DND-41 (cell line): ENCODE results near the gene GTF2F2.

Source experiments
- ATAC-seq: fragments of 200-7000 bp; cut with Tn5 transposase; 3 replicates; pipeline ENCODE4 v1.9.1; 2021; ENCODE audit warnings: low read depth; ENCODE audit not compliant: insufficient read depth
- DNase-seq: peaks from one replicate; pipeline ENCODE4 v3.0.0-alpha.2; 2020
- H2AFZ ChIP-seq: 2 replicates; pipeline ENCODE4 v1.6.0; 2012; ENCODE audit warnings: low read depth, low read length
- H3K27ac ChIP-seq: 2 replicates; pipeline ENCODE4 v1.5.1; 2012; ENCODE audit warnings: low read length, inconsistent platforms
- H3K27me3 ChIP-seq: fragments of 200-600 bp; sonication (generic); 2 replicates; pipeline ENCODE4 v1.6.0; 2012; ENCODE audit warnings: low read length, mild to moderate bottlenecking, inconsistent platforms; ENCODE audit not compliant: insufficient read depth, poor library complexity
- H3K36me3 ChIP-seq: 2 replicates; pipeline ENCODE4 v1.5.1; 2012; ENCODE audit warnings: low read length, inconsistent platforms; ENCODE audit not compliant: insufficient read depth
- H3K4me1 ChIP-seq: 2 replicates; pipeline ENCODE4 v1.5.1; 2012; ENCODE audit warnings: mild to moderate bottlenecking, low read length; ENCODE audit not compliant: insufficient read depth
- H3K4me2 ChIP-seq: 2 replicates; pipeline ENCODE4 v1.6.0; 2012; ENCODE audit warnings: mild to moderate bottlenecking, moderate library complexity, low read length, inconsistent platforms; ENCODE audit not compliant: insufficient read depth
- H3K4me3 ChIP-seq, 2 experiments: fragments of 200-600 bp in 1 of 2; shearing (Covaris generic) in 1 of 2; 2 replicates each; pipeline ENCODE4 v1.5.1; 2012 to 2016; ENCODE audit warnings: inconsistent platforms in 2 of 2, low read length in 2 of 2, mild to moderate bottlenecking in 2 of 2, low read depth in 1 of 2, moderate library complexity in 1 of 2
- H3K79me2 ChIP-seq: 2 replicates; pipeline ENCODE4 v1.6.0; 2012; ENCODE audit warnings: low read length, inconsistent platforms; ENCODE audit not compliant: insufficient read depth
- H3K9ac ChIP-seq: 2 replicates; pipeline ENCODE4 v1.6.0; 2012; ENCODE audit warnings: low read depth, mild to moderate bottlenecking, inconsistent platforms, low read length, moderate library complexity
- H3K9me3 ChIP-seq: 2 replicates; pipeline ENCODE4 v1.5.1; 2012; ENCODE audit warnings: low read length, moderate library complexity, mild to moderate bottlenecking, inconsistent platforms; ENCODE audit not compliant: insufficient read depth, severe bottlenecking
- H4K20me1 ChIP-seq: 2 replicates; pipeline ENCODE4 v1.6.0; 2012; ENCODE audit warnings: low read length; ENCODE audit not compliant: insufficient read depth
- EZH2 ChIP-seq: IDR thresholded peaks from 3 replicates; pipeline ENCODE4 v1.6.1; 2012; ENCODE audit warnings: borderline replicate concordance, low read depth, mild to moderate bottlenecking, moderate library complexity, low read length, inconsistent platforms; ENCODE audit not compliant: severe bottlenecking
- TF ChIP-seq, protein P1 (sequence below): IDR thresholded peaks from 2 replicates; pipeline ENCODE4 v1.5.1; 2012; ENCODE audit warnings: borderline replicate concordance, low read length, moderate library complexity, mild to moderate bottlenecking; ENCODE audit not compliant: poor library complexity, severe bottlenecking; ENCODE audit errors: extremely low read depth

The GTF2F2 gene

GRCh38 chr13:45306966-45307365, 186.7 kb downstream of the GTF2F2 start:
- H3K9me3 ChIP-seq = no peaks in the 10 kb centered on the region
- DNase-seq = no peak
- H3K4me2 ChIP-seq = no peak overlapping the region
- H2AFZ ChIP-seq = no peak overlapping the region
- H3K4me3 ChIP-seq = no peak overlapping the region
- H3K79me2 ChIP-seq = no peaks in the 10 kb centered on the region
- H4K20me1 ChIP-seq = no peaks in the 10 kb centered on the region
- no peaks in the 10 kb centered on the region for H3K27me3 ChIP-seq
- H3K36me3 ChIP-seq = no peaks in the 10 kb centered on the region
- no peak overlapping the region for H3K27ac ChIP-seq
- H3K9ac ChIP-seq = no peak overlapping the region
- no peak for ATAC-seq
- H3K4me1 ChIP-seq = peaks cover 13% of the 10 kb centered on the region
- TF ChIP-seq, protein P1, sequence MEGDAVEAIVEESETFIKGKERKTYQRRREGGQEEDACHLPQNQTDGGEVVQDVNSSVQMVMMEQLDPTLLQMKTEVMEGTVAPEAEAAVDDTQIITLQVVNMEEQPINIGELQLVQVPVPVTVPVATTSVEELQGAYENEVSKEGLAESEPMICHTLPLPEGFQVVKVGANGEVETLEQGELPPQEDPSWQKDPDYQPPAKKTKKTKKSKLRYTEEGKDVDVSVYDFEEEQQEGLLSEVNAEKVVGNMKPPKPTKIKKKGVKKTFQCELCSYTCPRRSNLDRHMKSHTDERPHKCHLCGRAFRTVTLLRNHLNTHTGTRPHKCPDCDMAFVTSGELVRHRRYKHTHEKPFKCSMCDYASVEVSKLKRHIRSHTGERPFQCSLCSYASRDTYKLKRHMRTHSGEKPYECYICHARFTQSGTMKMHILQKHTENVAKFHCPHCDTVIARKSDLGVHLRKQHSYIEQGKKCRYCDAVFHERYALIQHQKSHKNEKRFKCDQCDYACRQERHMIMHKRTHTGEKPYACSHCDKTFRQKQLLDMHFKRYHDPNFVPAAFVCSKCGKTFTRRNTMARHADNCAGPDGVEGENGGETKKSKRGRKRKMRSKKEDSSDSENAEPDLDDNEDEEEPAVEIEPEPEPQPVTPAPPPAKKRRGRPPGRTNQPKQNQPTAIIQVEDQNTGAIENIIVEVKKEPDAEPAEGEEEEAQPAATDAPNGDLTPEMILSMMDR = no peak

DNA sequence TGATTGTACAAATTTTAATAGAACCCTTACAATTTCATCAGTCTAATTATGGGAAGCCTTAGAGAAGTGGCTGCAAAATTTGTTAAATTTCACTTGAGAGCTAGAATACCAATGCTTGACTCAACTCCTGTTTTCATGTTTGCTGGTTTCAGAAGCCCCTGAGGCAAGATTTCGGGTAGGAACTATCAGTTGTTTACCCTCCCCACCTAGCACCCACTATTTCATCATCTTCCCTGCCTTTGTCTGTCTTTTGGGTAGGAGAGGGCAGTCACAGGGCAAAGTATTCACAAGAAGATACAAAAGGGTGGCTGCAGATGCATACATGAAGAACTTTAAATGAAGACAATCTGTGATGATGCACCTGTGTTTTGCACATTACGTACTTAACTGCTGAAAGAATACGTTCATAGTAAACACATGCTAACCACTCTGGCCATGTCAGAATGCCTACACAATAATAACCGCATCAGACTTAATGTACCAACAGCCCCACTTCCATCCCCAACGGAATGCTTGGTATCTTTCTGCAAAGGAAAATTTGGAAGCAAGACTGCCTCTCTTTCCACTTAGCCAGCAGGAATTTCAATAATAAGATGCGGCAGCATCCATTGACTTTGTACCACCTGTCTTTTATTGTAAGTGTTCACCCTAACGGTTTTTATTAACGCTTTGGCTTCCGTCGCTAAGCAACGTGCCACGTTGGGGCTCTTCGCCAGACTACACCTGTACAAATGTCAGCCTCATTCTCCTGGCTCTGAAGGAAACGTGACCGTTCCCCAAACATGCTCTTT, 190.2 kb downstream of the GTF2F2 start:
- Histone ChIP-seq H3K4me3 (no peak overlapping the region), H3K79me2 (no peaks in the 10 kb centered on the region), H3K27ac (no peak overlapping the region), H3K9me3 (no peaks in the 10 kb centered on the region), H3K4me2 (0 out of 2 replicates have a peak overlapping the region, but pooled peaks have one; percentile 28), H2AFZ (no peak overlapping the region; the same call in 1 of the 2 replicates), H4K20me1 (no peaks in the 10 kb centered on the region), H3K9ac (no peak overlapping the region), H3K27me3 (no peaks in the 10 kb centered on the region), H3K36me3 (no peaks in the 10 kb centered on the region), H3K4me1 (peaks cover 13% of the 10 kb centered on the region)
- DNase-seq = no peak
- TF ChIP-seq, protein P1 = no peak
- no peak for TF ChIP-seq EZH2
- ATAC-seq = no peak

DNA sequence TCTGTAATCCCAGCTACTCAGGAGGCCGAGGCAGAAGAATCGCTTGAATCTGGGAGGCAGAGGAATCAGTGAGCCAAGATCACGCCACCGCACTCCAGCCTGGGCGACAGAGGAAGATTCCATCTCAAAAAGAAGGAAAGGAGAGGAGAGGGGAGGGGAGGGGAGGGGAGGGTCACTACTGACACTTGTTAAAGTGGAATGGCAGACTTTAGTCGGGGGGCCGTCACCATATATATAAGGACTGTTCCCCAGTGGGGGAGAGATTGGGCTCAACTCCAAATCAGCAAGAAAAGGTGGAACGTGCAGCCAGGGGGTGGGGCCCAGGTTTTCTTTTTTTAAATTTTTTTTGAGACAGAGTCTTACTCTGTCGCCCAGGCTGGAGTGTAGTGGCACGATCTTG, 194.5 kb downstream of the GTF2F2 start:
- H4K20me1 ChIP-seq = no peaks in the 10 kb centered on the region
- peaks cover 6% of the 10 kb centered on the region; the same call in 1 of the 2 replicates for H3K4me1 ChIP-seq
- H2AFZ ChIP-seq = no peak overlapping the region
- H3K36me3 ChIP-seq = no peaks in the 10 kb centered on the region
- no peaks in the 10 kb centered on the region for H3K9me3 ChIP-seq
- H3K27me3 ChIP-seq = no peaks in the 10 kb centered on the region
- ATAC-seq (no peak), DNase-seq (no peak)
- TF ChIP-seq, protein P1 = no peak
- TF ChIP-seq EZH2 = no peak
- no peaks in the 10 kb centered on the region for H3K79me2 ChIP-seq
- H3K4me3 ChIP-seq = no peak overlapping the region
- no peak overlapping the region for H3K27ac ChIP-seq
- no peak overlapping the region for H3K4me2 ChIP-seq
- no peak overlapping the region for H3K9ac ChIP-seq
